T-helper 2 cell treated with Interferon-gamma antibody and Interleukin-4, amounts not matched to agents 100 ng/mL and 5 ng/mL, for 36 hours (primary cell): ENCODE measurements around the gene SELENOK. TPM values are rescaled to one million over a fixed set of nuclear protein-coding genes. Genes with fewer than 3 reads are reported as not detected.

Source experiments
- intact Hi-C: fragments of 100-400 bp; cut with micrococcal nuclease; formaldehyde crosslinking; loops from one replicate; pipeline ENCODE4 v1.15.1; 2023
- total RNA-seq: library from RNA; stranded (reverse); gene quantifications from 2 replicates; pipeline ENCODE4 v1.2.3, GENCODE V29; 2022

SELENOK gene
- total RNA-seq, 1 donor from 2014 or later, result 57.1 TPM

DNA sequence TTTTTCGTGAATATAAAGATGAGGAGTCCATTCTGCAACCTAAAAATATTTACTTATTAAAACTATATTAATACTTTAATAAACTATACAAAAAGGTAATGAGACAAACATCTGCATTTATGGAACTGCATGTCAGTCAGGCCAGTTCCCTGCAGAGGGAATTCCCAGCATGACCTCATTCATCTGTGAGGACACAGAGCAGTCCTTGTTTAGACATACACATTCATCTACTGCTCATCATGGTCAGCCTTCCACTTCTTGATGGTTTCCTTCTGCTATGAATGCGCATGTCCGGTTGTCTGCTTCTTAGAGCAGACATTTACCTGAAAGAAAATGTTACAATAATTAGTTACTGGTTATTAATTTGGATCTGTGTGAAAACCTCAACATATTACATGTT lies 6.4 kb downstream of the SELENOK start:
- intact Hi-C loops, result no loop called here

DNA sequence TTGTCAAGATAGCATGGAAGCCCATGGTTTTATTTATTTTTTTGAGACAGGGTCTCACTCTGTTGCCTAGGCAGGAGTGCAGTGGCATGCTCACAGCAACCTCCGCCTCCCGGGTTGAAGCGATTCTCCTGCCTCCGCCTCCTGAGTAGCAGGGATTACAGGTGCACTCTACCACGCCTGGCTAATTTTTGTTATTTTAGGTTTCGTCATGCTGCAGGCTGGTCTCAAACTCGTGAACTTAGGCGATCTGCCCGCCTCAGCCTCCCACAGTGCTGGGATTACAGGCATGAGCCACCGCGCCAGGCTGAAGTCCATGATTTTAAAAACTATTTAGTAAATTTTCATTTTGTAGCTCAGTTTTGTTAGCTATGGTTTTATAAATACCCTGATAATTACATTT lies 7.0 kb downstream of the SELENOK start:
- intact Hi-C loops, result no loop called here

DNA sequence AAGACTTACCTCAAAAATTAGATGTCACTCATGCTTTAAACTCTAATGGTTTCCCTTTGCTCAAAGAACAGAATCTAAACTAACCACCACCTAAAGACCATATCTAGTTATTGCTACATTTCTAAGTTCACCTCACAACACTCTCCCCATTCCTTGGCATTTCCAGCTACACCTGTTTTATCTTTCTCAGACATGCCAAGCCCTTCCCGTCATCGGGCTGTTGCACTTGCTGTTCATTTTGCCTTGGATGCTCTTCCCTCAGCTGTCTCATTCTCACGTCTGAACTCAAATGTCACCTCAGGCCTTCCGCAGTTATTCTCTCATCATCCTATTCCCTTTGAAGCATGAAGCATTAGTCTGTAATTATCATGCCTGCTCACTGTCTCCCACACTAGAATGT lies 8.7 kb downstream of the SELENOK start:
- intact Hi-C loops, result no loop called here

DNA sequence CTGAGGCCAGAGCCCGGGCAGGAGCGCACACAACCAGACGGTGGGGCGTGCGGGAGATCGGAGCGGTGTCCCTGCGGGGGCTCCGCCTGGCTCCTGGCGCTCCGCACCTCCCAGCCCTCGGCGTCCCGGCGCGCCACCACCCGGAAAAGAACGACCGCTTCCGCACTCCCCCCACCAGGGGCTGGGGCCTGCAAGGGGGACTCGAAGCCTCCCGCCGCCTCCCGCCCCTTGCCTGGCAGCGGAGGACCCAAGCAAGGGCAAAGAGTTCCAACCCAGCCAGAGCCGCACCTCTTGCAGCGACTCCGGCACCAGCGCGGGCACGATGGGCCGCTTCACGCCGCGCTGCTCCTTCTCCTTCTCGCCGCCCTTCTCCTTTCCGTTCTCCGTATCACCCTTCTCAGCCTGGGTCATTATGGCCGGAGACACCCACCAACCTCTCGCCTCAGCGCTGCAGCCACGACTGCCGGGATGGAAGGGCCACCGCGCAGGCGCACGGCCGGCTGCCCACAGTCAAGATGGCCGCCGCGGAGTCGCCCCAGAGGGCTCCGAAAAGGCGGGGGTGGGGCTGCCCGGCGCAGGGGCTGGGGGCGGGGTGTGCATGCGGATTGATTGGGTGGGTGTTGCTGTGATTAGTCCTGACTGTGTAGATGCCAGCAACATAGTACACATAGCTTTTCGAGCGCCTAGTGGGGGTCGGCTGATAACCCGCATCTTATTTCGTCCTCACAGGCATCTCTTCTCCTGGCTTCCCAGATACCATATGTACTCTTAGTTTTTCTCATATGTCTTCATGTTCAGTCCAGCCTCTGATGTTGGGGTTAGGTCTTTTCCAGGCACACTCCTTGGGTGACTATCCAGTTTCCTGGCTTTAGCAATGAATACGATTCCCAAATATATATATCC lies 9.7 kb downstream of the SELENOK start, which contains the start of gene ACTR8:
TSS of gene ACTR8 (minus strand) at position 462 of the 903 bp plus-strand sequence. CDS start at position 411, 51 bp downstream.
- intact Hi-C loops, result loop anchor here (1.0 kb wide), 1 partner anchor 9 kb away; the partner anchor contains the start of gene SELENOK

DNA sequence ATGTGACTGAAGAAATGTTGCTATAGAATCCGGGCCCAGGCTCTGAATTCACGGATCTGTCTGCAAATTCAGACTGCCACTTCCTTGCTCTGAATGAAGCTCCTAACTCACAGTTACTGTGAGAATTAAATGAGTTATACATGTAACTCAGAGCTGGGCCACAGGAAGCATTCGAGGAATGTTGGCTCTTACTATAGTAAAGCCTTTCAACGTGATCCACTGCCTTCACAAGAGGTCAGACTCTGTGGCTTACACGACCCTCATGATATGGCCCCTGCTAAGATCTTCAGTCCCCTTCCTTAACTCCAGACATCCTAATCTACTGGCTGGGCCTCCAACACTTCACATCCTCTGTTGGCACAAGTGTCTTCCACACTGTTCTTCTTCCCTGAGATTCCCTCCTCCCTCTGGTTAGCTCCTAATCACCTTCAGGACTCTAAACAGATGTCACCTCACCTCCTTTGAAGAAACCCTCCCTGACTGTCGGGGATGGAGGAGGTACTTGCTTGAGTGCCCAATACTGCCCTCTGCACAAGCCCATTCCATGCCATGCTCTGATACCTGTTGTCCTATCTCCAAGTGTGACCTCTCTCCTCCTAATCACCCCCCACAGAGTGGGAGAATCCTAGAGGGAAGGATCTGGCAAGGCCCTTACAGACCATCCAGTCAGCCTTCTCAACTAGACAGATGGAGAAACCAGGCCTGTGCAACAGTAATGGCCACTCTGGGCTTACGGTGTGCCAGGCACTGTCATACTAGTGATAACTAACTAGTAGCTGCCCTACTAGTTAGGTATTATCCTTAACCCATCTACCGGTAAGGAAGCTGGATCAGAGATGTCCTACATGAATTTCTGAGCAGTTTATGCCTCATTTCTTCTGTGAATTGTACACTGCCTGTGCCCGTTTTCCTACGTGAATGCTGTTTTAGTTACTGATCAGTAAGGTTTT lies 11.0 kb downstream of the SELENOK start:
- intact Hi-C loops, result no loop called here

DNA sequence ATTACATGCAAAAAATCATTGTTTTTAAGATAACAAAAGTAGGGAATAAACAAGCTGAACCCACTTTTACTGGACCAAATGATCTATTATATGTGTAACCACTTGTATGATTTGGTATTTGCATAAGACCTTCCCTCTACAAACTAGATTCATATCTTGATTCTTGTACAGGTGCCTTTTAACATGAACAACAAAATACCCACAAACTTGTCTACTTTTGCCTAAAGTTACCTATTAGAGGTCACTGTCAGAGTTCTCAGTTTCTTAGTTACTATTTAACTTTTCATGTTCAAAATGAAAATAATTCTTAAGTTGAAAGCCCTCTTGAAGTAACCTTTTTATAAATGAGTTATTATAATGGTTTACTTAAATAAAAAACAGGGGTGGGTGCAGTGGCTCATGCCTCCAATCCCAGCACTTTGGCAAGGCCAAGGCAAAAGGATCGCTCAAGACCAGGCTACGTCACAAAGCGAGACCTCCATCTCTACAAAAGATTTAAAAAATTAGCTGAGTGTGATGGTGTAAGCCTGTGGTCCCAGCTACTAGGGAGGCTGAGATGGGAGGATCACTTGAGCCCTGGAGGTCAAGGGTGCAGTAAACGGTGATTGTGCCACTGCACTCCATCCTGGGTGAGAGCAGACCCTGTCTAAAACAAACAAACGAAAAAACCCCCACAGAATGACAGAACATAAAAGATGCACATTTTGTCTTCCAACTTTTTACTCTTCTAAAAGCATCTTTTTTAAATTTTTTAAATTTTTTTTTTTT lies 25.7 kb downstream of the SELENOK start:
- intact Hi-C loops, result no loop called here

DNA sequence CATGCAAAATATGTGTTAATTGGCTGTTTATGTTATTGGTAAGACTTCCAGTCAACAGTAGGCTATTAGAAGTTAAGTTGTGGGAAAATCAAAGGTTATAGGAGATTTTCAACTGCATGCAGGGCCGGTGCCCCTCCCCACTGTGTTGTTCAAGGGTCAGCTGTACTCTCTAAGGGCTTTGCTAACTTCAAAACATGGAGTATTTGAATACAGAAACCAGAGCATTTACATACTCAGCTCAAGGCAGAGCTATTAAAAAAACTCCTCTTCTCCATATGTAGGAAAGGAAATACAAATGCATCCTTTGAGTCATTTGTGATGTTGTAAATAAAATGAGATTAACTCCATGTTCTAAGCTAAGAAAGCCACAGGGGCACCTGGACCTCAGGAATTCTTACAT lies 28.5 kb downstream of the SELENOK start:
- intact Hi-C loops, result no loop called here

DNA sequence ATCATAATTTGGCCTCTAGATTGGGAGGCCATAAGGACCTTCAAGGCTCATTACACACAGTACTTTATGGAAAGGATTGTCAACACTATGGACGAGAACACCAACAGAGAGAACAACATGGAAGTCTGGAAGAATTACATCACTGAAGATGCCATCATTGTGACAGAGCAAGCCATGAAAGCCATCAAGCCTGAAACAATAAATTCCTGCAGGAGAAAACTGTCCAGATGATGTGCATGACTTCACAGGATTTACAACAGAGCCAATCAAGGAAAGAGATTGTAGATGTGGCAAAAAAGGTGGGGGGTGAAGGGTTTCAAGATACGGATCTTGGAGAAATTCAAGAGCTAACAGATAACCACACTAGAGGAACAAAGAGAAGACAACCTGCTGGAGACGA lies 29.4 kb downstream of the SELENOK start:
- intact Hi-C loops, result no loop called here

DNA sequence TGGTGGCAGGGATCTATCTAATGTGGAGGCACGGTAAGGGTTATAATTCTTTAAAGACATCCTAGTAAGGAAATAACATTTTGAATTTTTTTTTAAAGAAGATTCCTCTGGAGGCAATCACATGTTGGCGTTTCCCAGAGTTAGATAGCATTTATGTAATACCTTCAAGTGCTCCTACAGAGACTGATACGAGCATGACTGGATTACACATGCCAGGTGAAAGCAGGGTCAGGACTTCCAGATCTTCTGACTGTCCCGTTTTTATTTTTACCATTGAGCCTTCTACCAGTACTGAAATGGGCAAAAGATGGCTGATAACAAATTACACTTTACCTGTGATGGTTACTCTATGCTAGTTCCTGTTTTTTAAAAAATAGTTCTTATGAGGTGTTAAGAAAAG lies 31.5 kb downstream of the SELENOK start:
- intact Hi-C loops, result no loop called here

DNA sequence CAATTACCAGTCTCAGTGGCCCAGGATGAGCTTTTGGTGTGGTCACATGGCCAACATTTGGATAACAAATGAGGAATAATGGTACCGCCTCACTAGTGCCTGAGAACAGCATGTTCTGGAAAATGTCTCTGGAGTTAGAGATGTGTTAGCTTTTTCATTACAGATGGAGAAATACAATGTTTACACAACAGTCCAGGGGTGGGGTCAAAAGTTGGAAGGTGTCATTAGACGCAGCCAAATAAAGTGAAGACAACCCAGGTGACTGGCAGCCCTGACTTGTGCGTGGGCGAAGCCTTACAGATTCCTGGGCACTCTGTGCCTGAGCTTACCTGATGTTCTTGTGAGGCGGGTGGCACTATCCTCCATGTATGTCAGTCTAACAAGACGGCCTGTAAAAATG lies 32.5 kb downstream of the SELENOK start:
- intact Hi-C loops, result no loop called here

DNA sequence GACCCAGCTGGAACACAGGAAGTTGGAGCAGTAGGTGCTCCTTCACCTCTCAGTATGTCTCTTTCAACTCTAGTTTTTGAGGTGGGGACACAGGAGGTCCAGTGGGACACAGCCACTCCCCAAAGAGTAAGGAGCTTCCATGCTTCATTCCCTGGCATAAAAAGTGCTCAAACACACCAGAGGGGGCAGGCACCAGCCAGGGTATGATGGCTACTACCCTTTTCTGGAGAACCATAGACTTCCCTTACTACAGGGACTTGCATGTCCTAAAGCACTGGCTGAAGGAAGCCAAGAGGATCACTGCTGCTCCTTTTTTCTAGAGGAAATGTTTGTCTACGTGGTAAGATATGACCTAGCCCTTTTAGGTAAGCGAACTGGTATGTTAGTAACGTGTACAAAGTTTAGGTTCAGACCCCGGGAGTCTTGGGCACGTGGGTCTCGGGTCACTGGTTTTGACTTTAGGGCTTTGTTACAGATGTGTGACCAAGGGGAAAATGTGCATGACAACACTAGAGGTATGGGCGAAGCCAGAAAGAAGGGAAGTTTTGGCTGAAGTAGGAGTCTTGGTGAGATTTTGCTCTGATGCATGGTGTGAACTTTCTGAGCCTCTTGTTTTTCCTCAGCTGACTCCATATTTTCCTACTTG lies 33.4 kb downstream of the SELENOK start:
- intact Hi-C loops, result no loop called here

DNA sequence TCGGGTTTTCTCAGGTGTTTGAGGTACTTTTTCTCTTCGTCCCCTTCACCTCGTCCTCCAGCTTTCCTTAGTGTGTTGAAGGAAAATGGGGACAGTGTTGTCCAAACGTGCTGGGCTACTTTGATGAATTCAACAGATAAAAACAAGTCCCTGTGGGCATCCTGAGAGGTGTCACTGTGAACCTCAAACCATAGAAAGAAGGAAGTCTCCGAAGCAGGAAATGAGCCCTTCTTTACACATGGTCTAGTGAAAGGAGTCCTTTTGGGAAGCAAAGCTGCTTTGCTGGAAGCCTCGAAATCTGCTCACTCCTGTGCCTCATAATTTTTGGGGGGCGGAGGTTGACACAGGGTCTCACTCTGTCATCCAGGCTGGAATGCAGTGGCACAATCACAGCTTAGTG lies 34.7 kb downstream of the SELENOK start:
- intact Hi-C loops, result no loop called here

DNA sequence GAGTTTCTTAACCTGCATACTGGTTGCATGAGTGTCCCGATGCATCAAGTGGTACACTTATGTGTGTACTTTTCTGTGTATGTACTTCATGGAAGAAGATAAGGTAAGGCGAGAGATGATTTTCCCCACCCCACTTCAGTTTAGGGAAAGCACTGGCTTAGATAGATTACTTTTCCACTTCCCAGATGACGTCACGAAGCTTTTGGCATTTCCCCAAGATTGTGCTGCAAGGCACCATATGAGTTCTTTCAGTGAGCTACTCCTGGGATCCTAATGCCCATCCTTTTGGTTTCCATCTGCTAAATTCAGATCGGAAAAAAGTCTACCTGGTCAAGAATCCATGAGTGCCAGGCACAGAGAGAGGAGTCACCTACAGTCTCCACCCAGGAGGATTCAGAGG lies 40.8 kb downstream of the SELENOK start:
- intact Hi-C loops, result no loop called here

DNA sequence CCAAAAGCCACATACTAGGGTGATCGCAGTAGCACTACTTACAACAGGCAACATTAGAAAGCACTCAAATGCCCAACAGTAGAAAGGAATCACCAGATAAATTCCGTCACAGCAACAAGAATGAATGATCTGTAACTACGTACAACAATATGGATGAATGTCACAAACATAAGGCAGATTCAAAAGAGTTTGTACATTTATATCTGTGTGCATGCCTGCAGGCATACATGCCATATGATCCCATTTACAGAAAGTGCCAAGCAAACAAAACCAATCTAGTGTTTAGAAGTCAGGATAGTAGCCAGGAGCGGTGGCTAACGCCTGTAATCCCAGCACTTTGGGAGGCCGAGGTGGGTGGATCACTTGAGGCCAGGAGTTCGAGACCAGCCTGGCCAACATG lies 41.7 kb downstream of the SELENOK start:
- intact Hi-C loops, result loop anchor here (5.0 kb wide), 1 partner anchor 123 kb away; no protein-coding TSS in a partner anchor

DNA sequence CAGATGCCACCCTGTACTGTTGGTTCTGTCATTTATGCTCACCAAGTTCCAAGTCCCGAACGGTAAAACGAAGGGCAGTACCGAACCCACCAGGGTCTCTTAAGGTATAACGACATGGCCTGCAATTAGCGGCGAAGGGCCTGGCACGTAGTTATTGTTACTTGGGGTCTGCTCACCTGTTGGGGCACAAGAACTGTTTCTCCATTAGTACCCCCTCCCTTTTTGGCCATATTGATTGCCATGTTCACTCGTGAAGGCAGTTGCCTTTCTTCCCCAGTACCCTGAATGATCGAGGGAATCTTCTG lies 44.9 kb downstream of the SELENOK start:
- intact Hi-C loops, result loop anchor here (5.0 kb wide), 1 partner anchor 120 kb away; no protein-coding TSS in a partner anchor

DNA sequence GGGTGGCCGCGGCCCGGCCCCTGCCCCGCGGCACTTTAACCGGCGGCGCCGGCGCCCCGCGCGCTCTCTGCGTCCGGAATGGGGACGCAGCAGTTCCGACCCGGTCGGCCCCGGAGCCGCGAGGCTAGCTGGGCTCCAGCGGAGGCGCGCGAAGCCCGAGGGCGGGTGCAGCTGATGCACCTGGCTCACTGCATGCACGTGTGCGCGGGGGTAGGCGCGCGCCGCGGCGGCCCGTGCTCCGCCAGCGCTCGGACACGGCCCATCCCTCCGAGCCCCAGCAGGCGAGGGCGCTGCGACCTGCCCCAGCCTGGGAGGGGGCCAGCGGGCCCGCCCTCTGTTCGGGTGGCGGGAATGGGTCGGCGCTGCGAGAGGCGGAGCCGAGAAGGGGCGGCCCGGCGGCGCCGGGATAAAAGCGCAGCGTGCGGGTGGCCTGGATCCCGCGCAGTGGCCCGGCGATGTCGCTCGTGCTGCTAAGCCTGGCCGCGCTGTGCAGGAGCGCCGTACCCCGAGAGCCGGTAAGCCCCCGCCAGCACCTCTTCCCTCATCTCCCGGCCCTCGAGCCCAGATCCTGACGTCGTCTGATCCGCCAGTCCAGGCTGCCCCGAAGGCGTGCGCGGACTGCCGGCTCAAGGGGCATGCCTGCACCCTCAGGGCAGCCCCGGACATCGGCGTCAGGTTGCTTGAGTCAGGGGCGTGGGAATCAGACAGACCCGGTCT lies 45.4 kb downstream of the SELENOK start, which contains the start of the genes CHDH and IL17RB:
TSS of gene CHDH (minus strand) at position 286 of the 717 bp plus-strand sequence. CDS start 22,411 bp downstream, outside the sequence.
TSS of gene IL17RB (plus strand) at position 435 of the 717 bp plus-strand sequence. CDS start at position 456, 21 bp downstream.
- intact Hi-C loops, result loop anchor here (5.0 kb wide), 1 partner anchor 119 kb away; no protein-coding TSS in a partner anchor

DNA sequence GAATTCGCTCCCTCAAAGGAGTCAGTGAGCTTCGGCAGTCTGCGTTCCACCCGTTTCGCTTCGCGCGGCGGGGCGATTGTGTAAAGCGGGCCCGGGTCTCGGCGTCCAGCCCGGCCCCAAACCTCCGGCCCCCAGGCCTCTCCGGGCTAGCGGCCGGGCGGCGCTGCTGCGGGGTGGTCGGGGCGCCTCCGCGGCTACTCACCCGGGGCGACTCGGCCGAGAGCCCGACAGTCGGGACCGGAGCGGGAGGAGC lies 45.9 kb downstream of the SELENOK start:
- intact Hi-C loops, result loop anchor here (5.0 kb wide), 1 partner anchor 119 kb away; no protein-coding TSS in a partner anchor

DNA sequence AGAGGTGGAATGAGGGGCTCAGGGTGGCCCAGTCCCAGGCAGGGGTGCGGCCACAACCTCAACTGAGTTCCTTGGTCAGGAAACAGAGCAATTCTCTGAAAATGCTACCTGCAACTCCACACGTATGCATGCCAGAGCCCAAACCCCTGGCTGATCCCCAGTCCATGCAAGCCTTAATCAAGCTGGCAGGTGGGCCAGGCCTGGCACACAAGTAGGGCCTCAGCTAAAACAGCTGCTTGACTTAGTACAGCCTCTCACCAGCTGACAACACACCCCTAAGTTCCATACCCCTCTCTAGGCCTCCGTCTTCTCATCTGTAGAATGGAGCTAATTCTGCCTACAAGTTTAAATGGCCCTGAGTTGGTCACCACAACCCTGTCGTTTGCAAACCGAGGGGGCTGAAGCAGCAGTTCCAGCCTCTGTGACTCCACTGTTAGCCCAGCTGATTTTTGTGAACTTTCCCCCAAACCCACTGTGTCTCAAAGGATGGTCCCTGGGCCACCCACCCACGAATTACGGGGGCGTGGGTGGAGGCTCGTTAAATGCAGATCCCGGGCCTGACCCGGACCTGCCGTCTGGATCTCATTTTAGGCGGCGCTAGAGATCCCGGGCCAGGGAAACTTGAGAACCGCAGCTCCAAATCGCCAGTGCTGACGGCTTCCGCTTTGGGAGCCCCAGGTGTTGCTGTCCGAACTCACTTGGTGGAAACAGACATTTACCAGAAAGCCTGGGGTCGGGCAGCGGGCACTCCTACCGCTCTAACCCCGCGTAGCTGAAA lies 46.4 kb downstream of the SELENOK start:
- intact Hi-C loops, result loop anchor here (5.0 kb wide), 1 partner anchor 118 kb away; no protein-coding TSS in a partner anchor
